ENCODE results near the gene AKAP6.

GRCh38 chr14:32572867-32573150 lies 243.7 kb downstream of the AKAP6 start:
- TF ChIP-seq, protein P1, sequence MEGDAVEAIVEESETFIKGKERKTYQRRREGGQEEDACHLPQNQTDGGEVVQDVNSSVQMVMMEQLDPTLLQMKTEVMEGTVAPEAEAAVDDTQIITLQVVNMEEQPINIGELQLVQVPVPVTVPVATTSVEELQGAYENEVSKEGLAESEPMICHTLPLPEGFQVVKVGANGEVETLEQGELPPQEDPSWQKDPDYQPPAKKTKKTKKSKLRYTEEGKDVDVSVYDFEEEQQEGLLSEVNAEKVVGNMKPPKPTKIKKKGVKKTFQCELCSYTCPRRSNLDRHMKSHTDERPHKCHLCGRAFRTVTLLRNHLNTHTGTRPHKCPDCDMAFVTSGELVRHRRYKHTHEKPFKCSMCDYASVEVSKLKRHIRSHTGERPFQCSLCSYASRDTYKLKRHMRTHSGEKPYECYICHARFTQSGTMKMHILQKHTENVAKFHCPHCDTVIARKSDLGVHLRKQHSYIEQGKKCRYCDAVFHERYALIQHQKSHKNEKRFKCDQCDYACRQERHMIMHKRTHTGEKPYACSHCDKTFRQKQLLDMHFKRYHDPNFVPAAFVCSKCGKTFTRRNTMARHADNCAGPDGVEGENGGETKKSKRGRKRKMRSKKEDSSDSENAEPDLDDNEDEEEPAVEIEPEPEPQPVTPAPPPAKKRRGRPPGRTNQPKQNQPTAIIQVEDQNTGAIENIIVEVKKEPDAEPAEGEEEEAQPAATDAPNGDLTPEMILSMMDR (IDR thresholded peaks at IDR 0.05; ENCODE audit: control extremely low read depth in 1 of 3, insufficient read depth in 1 of 3, low read depth in 1 of 3, low read length in 3 of 3), result no peak
- TF ChIP-seq SIN3A (conservative IDR thresholded peaks at IDR 0.05 in 1 of 2, IDR thresholded peaks at IDR 0.05 in 1 of 2; ENCODE audit: low read depth in 1 of 2, low read length in 2 of 2) (no peak), POLR2AphosphoS5 (IDR thresholded peaks at IDR 0.05; ENCODE audit: low read depth, low read length) (no peak), EZH2 (IDR thresholded peaks at IDR 0.05; ENCODE audit: low read depth, low read length, severe bottlenecking) (no peak), TBP (IDR thresholded peaks at IDR 0.05; ENCODE audit: low read depth, low read length) (no peak), RAD21 (IDR thresholded peaks at IDR 0.05 in 1 of 2, conservative IDR thresholded peaks at IDR 0.05 in 1 of 2; ENCODE audit: low read depth in 2 of 2, low read length in 2 of 2) (no peak)
